Keratinocyte (primary cell): ENCODE data around the gene DOK6. TPM values are rescaled to one million over a fixed set of nuclear protein-coding genes. Genes with fewer than 3 reads are reported as not detected.

Source experiments
- DNase-seq: peaks from one replicate; pipeline ENCODE4 v3.0.0-alpha.2; 2011; ENCODE audit warnings: low read depth, missing footprints, low spot score
- FAIRE-seq: peaks from 2 replicates; lab custom pipeline; 2011; peaks lifted over from hg19 to GRCh38; lab: Jason Lieb, UNC
- H2AFZ ChIP-seq: 2 replicates; pipeline ENCODE4 v1.6.0; 2012; ENCODE audit warnings: low read length, control low read depth, inconsistent platforms; ENCODE audit not compliant: control insufficient read depth
- H3K27ac ChIP-seq: 2 replicates; pipeline ENCODE4 v1.5.1; 2011; ENCODE audit warnings: low read length; ENCODE audit not compliant: control insufficient read depth, insufficient read depth
- H3K27me3 ChIP-seq: 3 replicates; pipeline ENCODE4 v1.6.0; 2011; ENCODE audit warnings: low read length; ENCODE audit not compliant: control insufficient read depth, insufficient read depth; ENCODE audit errors: extremely low read depth
- H3K36me3 ChIP-seq, 2 experiments: 2 replicates in 1 of 2; 3 replicates in 1 of 2; pipeline ENCODE4 v1.5.1; 2011; ENCODE audit warnings: low read length in 2 of 2, mild to moderate bottlenecking in 1 of 2; ENCODE audit not compliant: control insufficient read depth in 2 of 2, insufficient read depth in 2 of 2; ENCODE audit errors: extremely low read depth in 1 of 2
- H3K4me1 ChIP-seq: 3 replicates; pipeline ENCODE4 v1.5.1; 2011; ENCODE audit warnings: low read length; ENCODE audit not compliant: control insufficient read depth, insufficient read depth; ENCODE audit errors: extremely low read depth
- H3K4me2 ChIP-seq: 3 replicates; pipeline ENCODE4 v1.6.0; 2011; ENCODE audit warnings: low read depth, low read length; ENCODE audit not compliant: control insufficient read depth, insufficient read depth; ENCODE audit errors: extremely low read depth
- H3K4me3 ChIP-seq, 3 experiments: fragments of 200-600 bp in 1 of 3; sonication (generic) in 1 of 3; 2 replicates in 2 of 3; 3 replicates in 1 of 3; pipeline ENCODE4 v1.5.1; 2011 to 2016; ENCODE audit warnings: low read length in 3 of 3, mild to moderate bottlenecking in 3 of 3, control low read depth in 2 of 3, inconsistent platforms in 1 of 3, low read depth in 1 of 3, mixed read lengths in 1 of 3, mixed run types in 1 of 3, moderate library complexity in 1 of 3; ENCODE audit not compliant: control insufficient read depth in 2 of 3, insufficient read depth in 2 of 3; ENCODE audit errors: extremely low read depth in 1 of 3
- H3K79me2 ChIP-seq: 2 replicates; pipeline ENCODE4 v1.6.0; 2012; ENCODE audit warnings: low read length; ENCODE audit not compliant: control insufficient read depth, insufficient read depth
- H3K9ac ChIP-seq: 3 replicates; pipeline ENCODE4 v1.6.0; 2011; ENCODE audit warnings: low read length; ENCODE audit not compliant: control insufficient read depth, insufficient read depth; ENCODE audit errors: extremely low read depth
- H3K9me1 ChIP-seq: 3 replicates; pipeline ENCODE4 v1.6.0; 2011; ENCODE audit warnings: low read length; ENCODE audit not compliant: control insufficient read depth, insufficient read depth; ENCODE audit errors: extremely low read depth
- H3K9me3 ChIP-seq: 2 replicates; pipeline ENCODE4 v1.5.1; 2012; ENCODE audit warnings: low read depth, low read length; ENCODE audit not compliant: control insufficient read depth
- H4K20me1 ChIP-seq: 3 replicates; pipeline ENCODE4 v1.6.0; 2011; ENCODE audit warnings: low read length; ENCODE audit not compliant: control insufficient read depth, insufficient read depth; ENCODE audit errors: extremely low read depth
- EZH2 ChIP-seq: IDR thresholded peaks from one replicate; pipeline ENCODE4 v1.6.1; 2012; ENCODE audit warnings: inconsistent platforms, mild to moderate bottlenecking, low read length, moderate library complexity
- dilution Hi-C: fragments of 300-500 bp; cut with MboI; formaldehyde crosslinking; loops from one replicate; pipeline ENCODE4 v1.7.0; 2020; ENCODE audit warnings: low sequenced_read_pairs; ENCODE audit not compliant: extremely low pct_ligation_motif_present
- polyA plus RNA-seq, 5 experiments: library from polyadenylated mRNA; depleted of rRNA in 3 of 5; stranded (reverse) in 3 of 5; stranded (forward) in 1 of 5; unstranded in 1 of 5; fragments of >200 nt; gene quantifications; 1 replicate in 1 of 5; 2 replicates in 3 of 5; 3 replicates in 1 of 5; pipeline versions ENCODE4 v1.2.1 to v1.2.3, GENCODE V29; 2011 to 2012; ENCODE audit warnings: missing spikeins in 2 of 5, low read depth in 1 of 5, low replicate concordance in 1 of 5
- TF ChIP-seq, protein P1 (sequence below), 3 experiments: IDR thresholded peaks in 1 of 3; conservative IDR thresholded peaks in 1 of 3; optimal IDR thresholded peaks in 1 of 3; 2 replicates in 2 of 3; 3 replicates in 1 of 3; pipeline versions ENCODE3 to v1.5.1; 2011; ENCODE audit warnings: low read length in 3 of 3, mild to moderate bottlenecking in 3 of 3, moderate library complexity in 2 of 3, control low read depth in 1 of 3, inconsistent platforms in 1 of 3; ENCODE audit not compliant: insufficient read depth in 2 of 3; ENCODE audit errors: extremely low read depth in 1 of 3

Gene DOK6
- polyA plus RNA-seq, 1 donor (not counting 4 experiments of a cell fraction or from before 2014, with no cell fraction given), result not detected

DNA sequence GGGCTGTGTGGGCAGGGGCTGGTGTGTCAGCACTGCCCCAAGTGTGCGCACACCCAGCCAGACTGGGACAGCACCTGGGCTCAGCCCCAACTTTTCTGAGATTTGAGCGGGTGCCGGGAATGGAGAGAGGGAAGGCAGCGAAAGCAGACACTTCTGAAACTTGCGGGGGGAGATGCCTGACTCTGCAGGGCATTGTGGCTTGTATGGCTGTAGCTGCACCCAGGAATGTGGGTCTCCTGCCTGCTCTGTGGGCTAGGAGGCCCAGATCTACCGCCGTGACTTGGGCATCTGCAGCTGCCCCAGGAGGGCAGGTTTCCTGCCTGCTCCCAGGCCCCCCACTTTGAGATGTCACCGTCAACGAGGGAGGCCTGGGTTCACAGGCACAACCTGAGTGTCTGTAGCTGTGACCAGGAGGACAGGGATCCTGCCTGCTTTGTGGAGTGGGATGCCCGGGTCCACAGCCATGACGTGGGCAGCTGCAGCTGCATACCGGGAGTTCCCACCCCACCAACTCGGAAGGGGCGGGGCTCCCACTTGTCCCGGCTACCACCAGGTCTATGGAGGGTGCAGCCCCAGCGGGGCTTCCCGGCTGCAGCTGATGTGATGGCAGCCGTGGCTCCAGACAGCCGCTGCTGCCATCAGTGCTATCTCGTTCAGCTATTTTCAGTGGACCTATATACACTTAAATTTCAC, 95.3 kb downstream of the DOK6 start:
- H3K4me2 ChIP-seq, result no peak overlapping the region
- peaks cover 4% of the 10 kb centered on the region for H3K9me3 ChIP-seq
- no peak overlapping the region for H3K4me3 ChIP-seq
- dilution Hi-C loops, result no loop called here
- no peak overlapping the region for H3K27ac ChIP-seq
- H2AFZ ChIP-seq, result no peak overlapping the region
- no peaks in the 10 kb centered on the region for H3K36me3 ChIP-seq
- H3K27me3 ChIP-seq, result no peaks in the 10 kb centered on the region
- DNase-seq (no peak), FAIRE-seq (no peak)
- H3K79me2 ChIP-seq, result no peaks in the 10 kb centered on the region
- H3K9me1 ChIP-seq, result no peaks in the 10 kb centered on the region
- no peaks in the 10 kb centered on the region for H3K4me1 ChIP-seq
- H4K20me1 ChIP-seq, result no peaks in the 10 kb centered on the region
- TF ChIP-seq EZH2, result no peak
- TF ChIP-seq, protein P1, sequence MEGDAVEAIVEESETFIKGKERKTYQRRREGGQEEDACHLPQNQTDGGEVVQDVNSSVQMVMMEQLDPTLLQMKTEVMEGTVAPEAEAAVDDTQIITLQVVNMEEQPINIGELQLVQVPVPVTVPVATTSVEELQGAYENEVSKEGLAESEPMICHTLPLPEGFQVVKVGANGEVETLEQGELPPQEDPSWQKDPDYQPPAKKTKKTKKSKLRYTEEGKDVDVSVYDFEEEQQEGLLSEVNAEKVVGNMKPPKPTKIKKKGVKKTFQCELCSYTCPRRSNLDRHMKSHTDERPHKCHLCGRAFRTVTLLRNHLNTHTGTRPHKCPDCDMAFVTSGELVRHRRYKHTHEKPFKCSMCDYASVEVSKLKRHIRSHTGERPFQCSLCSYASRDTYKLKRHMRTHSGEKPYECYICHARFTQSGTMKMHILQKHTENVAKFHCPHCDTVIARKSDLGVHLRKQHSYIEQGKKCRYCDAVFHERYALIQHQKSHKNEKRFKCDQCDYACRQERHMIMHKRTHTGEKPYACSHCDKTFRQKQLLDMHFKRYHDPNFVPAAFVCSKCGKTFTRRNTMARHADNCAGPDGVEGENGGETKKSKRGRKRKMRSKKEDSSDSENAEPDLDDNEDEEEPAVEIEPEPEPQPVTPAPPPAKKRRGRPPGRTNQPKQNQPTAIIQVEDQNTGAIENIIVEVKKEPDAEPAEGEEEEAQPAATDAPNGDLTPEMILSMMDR (optimal IDR thresholded peaks at IDR 0.05 in 1 of 3, IDR thresholded peaks at IDR 0.05 in 1 of 3, conservative IDR thresholded peaks at IDR 0.05 in 1 of 3; ENCODE audit: extremely low read depth in 1 of 3, insufficient read depth in 2 of 3, low read length in 3 of 3), result no peak
- H3K9ac ChIP-seq, result no peak overlapping the region

GRCh38 chr18:69518989-69519388, 118.3 kb downstream of the DOK6 start:
- no peak overlapping the region for H2AFZ ChIP-seq
- H3K36me3 ChIP-seq, result no peaks in the 10 kb centered on the region
- DNase-seq (no peak), FAIRE-seq (no peak)
- H3K4me3 ChIP-seq, result no peak overlapping the region
- no peaks in the 10 kb centered on the region for H3K9me1 ChIP-seq
- no peaks in the 10 kb centered on the region for H4K20me1 ChIP-seq
- H3K4me2 ChIP-seq, result no peak overlapping the region
- no peaks in the 10 kb centered on the region for H3K4me1 ChIP-seq
- dilution Hi-C loops, result no loop called here
- H3K27ac ChIP-seq, result no peak overlapping the region
- no peaks in the 10 kb centered on the region for H3K79me2 ChIP-seq
- H3K9ac ChIP-seq, result no peak overlapping the region
- no peaks in the 10 kb centered on the region for H3K9me3 ChIP-seq
- H3K27me3 ChIP-seq, result no peaks in the 10 kb centered on the region
- TF ChIP-seq, protein P1 (optimal IDR thresholded peaks at IDR 0.05 in 1 of 3, IDR thresholded peaks at IDR 0.05 in 1 of 3, conservative IDR thresholded peaks at IDR 0.05 in 1 of 3; ENCODE audit: extremely low read depth in 1 of 3, insufficient read depth in 2 of 3, low read length in 3 of 3), result no peak
- no peak for TF ChIP-seq EZH2
